ENCODE results near the gene GMFB. TPM values are rescaled to one million over a fixed set of nuclear protein-coding genes. Genes with fewer than 3 reads are reported as not detected.
A peak's percentile ranks its signal among the peaks of the same experiment; 100 is the strongest.

The GMFB gene
- total RNA-seq, 1 donor from 2014 or later, result 27.5 TPM

GRCh38 chr14:54516709-54517108 lies 27.9 kb upstream of the GMFB start:
- Histone ChIP-seq H3K27ac (no peak overlapping the region), H3K4me3 (no peak overlapping the region), H3K36me3 (peaks cover 0 to 9% of the 10 kb centered on the region in 2 donors), H3K9me3 (peaks cover 0 to 13% of the 10 kb centered on the region in 2 donors), H3K27me3 (no peaks in the 10 kb centered on the region), H3K4me1 (peaks cover 0 to 9% of the 10 kb centered on the region in 2 donors)
- no peak for DNase-seq (ENCODE audit: low spot score in 2 of 2)
- intact Hi-C loops (cut with DNase I), result no loop called here
- no peak for TF ChIP-seq CTCF (IDR thresholded peaks at IDR 0.05)

GRCh38 chr14:54515670-54516069 lies 26.9 kb upstream of the GMFB start:
- H3K36me3 ChIP-seq, result peaks cover 0 to 9% of the 10 kb centered on the region in 2 donors
- H3K9me3 ChIP-seq, result peaks cover 0 to 13% of the 10 kb centered on the region in 2 donors
- intact Hi-C loops (cut with DNase I), result no loop called here
- no peak for DNase-seq (ENCODE audit: low spot score in 2 of 2)
- TF ChIP-seq CTCF (IDR thresholded peaks at IDR 0.05), result no peak
- no peak overlapping the region for H3K4me3 ChIP-seq
- peaks cover 0 to 12% of the 10 kb centered on the region in 2 donors for H3K4me1 ChIP-seq
- no peaks in the 10 kb centered on the region for H3K27me3 ChIP-seq
- H3K27ac ChIP-seq, result no peak overlapping the region

- Histone ChIP-seq H3K9me3 (peaks cover 0 to 13% of the 10 kb centered on the region in 2 donors), H3K4me1 (peaks cover 0 to 15% of the 10 kb centered on the region in 2 donors), H3K4me3 (no peak overlapping the region), H3K27ac (no peak overlapping the region), H3K27me3 (no peaks in the 10 kb centered on the region), H3K36me3 (peaks cover 0 to 9% of the 10 kb centered on the region in 2 donors)
- intact Hi-C loops (cut with DNase I), result no loop called here
- DNase-seq (ENCODE audit: low spot score in 2 of 2), result no peak
- no peak for TF ChIP-seq CTCF (IDR thresholded peaks at IDR 0.05)
Observed at GRCh38 chr14:54512393-54512792, 23.6 kb upstream of the GMFB start.

- Histone ChIP-seq H3K27ac (peak within 1 kb of the TSS; percentile 88), H3K36me3 (no peaks in the 10 kb centered on the region), H3K9me3 (no peaks in the 10 kb centered on the region), H3K4me3 (peak within 1 kb of the TSS; percentile 91 to 95), H3K4me1 (peaks cover 0 to 15% of the 10 kb centered on the region in 2 donors), H3K27me3 (no peaks in the 10 kb centered on the region)
- TF ChIP-seq CTCF (IDR thresholded peaks at IDR 0.05), result peak; percentile 44 to 64 (median 54)
- peak; percentile 93 to 99 for DNase-seq (ENCODE audit: low spot score in 2 of 2)
- intact Hi-C loops (cut with DNase I), result loop anchor here (1.0 to 10.0 kb wide), 4 partner anchors 22 to 555 kb away; partner anchors contain the start of genes BMP4, CDKN3 and GMFB
Observed at GRCh38 chr14:54509546-54510501, 21.0 kb upstream of the GMFB start, which contains the start of gene CGRRF1. CGRRF1 (plus strand) TSS chr14:54509906; CDS start chr14:54509960, 54 bp downstream.

- TF ChIP-seq CTCF (IDR thresholded peaks at IDR 0.05), result peak in 1 of 3 experiments; percentile 16
- no peaks in the 10 kb centered on the region for H3K4me1 ChIP-seq
- intact Hi-C loops (cut with DNase I), result loop anchor here (10.0 kb wide), 1 partner anchor 549 kb away; the partner anchor contains the start of gene BMP4
- H3K4me3 ChIP-seq, result no peak overlapping the region
- H3K36me3 ChIP-seq, result no peaks in the 10 kb centered on the region
- H3K9me3 ChIP-seq, result no peaks in the 10 kb centered on the region
- H3K27ac ChIP-seq, result no peak overlapping the region
- no peaks in the 10 kb centered on the region for H3K27me3 ChIP-seq
- no peak for DNase-seq (ENCODE audit: low spot score in 2 of 2)
Observed at GRCh38 chr14:54503486-54503885, 14.7 kb upstream of the GMFB start.

All from ascending aorta (tissue), 2 donors.